Upper lobe of left lung (tissue), 4 donors: Measurements from ENCODE around the gene ARMS2.

Experiments used
- CTCF ChIP-seq, 6 experiments: fragments of 450-650 bp in 4 of 6; fragments of 200-600 bp in 2 of 6; sonication (generic) in 2 of 6; IDR thresholded peaks; one replicate each; pipeline ENCODE4 v1.5.1; 2016 to 2019; ENCODE audit warnings: antibody characterized with exemption in 6 of 6
- EP300 ChIP-seq, 4 donors: sonication (generic); formaldehyde crosslinking; IDR thresholded peaks; one replicate each; pipeline ENCODE4 v1.5.1; 2017; ENCODE audit warnings: antibody characterized with exemption in 4 of 4, control low read depth in 2 of 4
- POLR2A ChIP-seq, 4 donors: fragments of 450-650 bp; IDR thresholded peaks; one replicate each; pipeline ENCODE4 v1.5.1; 2016 to 2017; ENCODE audit warnings: antibody characterized with exemption in 4 of 4, mild to moderate bottlenecking in 2 of 4
- POLR2AphosphoS5 ChIP-seq, 2 donors: sonication (generic); formaldehyde crosslinking; IDR thresholded peaks; one replicate each; pipeline ENCODE4 v1.5.1; 2017; ENCODE audit warnings: antibody characterized with exemption in 2 of 2

- TF ChIP-seq CTCF (IDR thresholded peaks at IDR 0.05): no peak
- TF ChIP-seq POLR2AphosphoS5 (IDR thresholded peaks at IDR 0.05): no peak
- TF ChIP-seq EP300 (IDR thresholded peaks at IDR 0.05): no peak
- TF ChIP-seq POLR2A (IDR thresholded peaks at IDR 0.05): no peak
These were observed 33.3 kb upstream of the ARMS2 start for GRCh38 chr10:122421054-122421625.
